ENCODE measurements around the gene EDARADD. TPM values are rescaled to one million over a fixed set of nuclear protein-coding genes. Genes with fewer than 3 reads are reported as not detected.

The EDARADD gene
- total RNA-seq, 1 donor from 2014 or later: 1.4 TPM

- Histone ChIP-seq H2AFZ (replicated peaks) (no peak overlapping the region), H3K4me1 (peaks cover 10% of the 10 kb centered on the region), H3K9ac (no peak overlapping the region), H3K27me3 (peaks cover 3% of the 10 kb centered on the region), H3K27ac (no peak overlapping the region), H3F3A (ENCODE audit: low read depth) (peaks cover 8% of the 10 kb centered on the region), H4K20me1 (ENCODE audit: low read depth) (no peaks in the 10 kb centered on the region), H3K9me3 (ENCODE audit: low read depth) (no peaks in the 10 kb centered on the region), H3K79me2 (ENCODE audit: low read depth) (no peaks in the 10 kb centered on the region), H3K4me2 (no peak overlapping the region), H3K36me3 (no peaks in the 10 kb centered on the region), H3K4me3 (no peak overlapping the region)
- Mint-ChIP-seq H3K9me3 (no peaks in the 10 kb centered on the region), H3K27ac (no peak overlapping the region), H3K4me1 (peaks cover 16% of the 10 kb centered on the region), H3K27me3 (ENCODE audit: insufficient read depth, low read depth) (no peaks in the 10 kb centered on the region), H3K4me3 (no peak overlapping the region), H3K36me3 (no peaks in the 10 kb centered on the region)
- TF ChIP-seq EZH2 (IDR thresholded peaks at IDR 0.05): no peak
- TF ChIP-seq CTCF (IDR thresholded peaks at IDR 0.05): no peak
- no peak for TF ChIP-seq EZH2phosphoT487 (IDR thresholded peaks at IDR 0.05)
- DNase-seq (ENCODE audit: low spot score): no peak
These were observed 10.0 kb downstream of the EDARADD start for GRCh38 chr1:236403905-236404696.

GRCh38 chr1:236407059-236407458 lies 13.0 kb downstream of the EDARADD start:
- H3K9ac ChIP-seq: no peak overlapping the region
- Mint-ChIP-seq H3K4me3 (no peak overlapping the region), H3K36me3 (no peaks in the 10 kb centered on the region), H3K9me3 (no peaks in the 10 kb centered on the region), H3K27me3 (ENCODE audit: insufficient read depth, low read depth) (no peaks in the 10 kb centered on the region), H3K27ac (no peak overlapping the region), H3K4me1 (no peaks in the 10 kb centered on the region)
- no peak overlapping the region for H3K4me2 ChIP-seq
- no peaks in the 10 kb centered on the region for H3K79me2 ChIP-seq (ENCODE audit: low read depth)
- no peaks in the 10 kb centered on the region for H3K36me3 ChIP-seq
- H3K27ac ChIP-seq: no peak overlapping the region
- H3K9me3 ChIP-seq (ENCODE audit: low read depth): no peaks in the 10 kb centered on the region
- H3K4me3 ChIP-seq: no peak overlapping the region
- DNase-seq (ENCODE audit: low spot score): no peak
- no peak overlapping the region for H2AFZ ChIP-seq (replicated peaks)
- H3K27me3 ChIP-seq: no peaks in the 10 kb centered on the region
- TF ChIP-seq CTCF (IDR thresholded peaks at IDR 0.05) (no peak), EZH2phosphoT487 (IDR thresholded peaks at IDR 0.05) (no peak), EZH2 (IDR thresholded peaks at IDR 0.05) (no peak)
- H3K4me1 ChIP-seq: no peaks in the 10 kb centered on the region
- no peaks in the 10 kb centered on the region for H3F3A ChIP-seq (ENCODE audit: low read depth)
- H4K20me1 ChIP-seq (ENCODE audit: low read depth): no peaks in the 10 kb centered on the region

- Histone ChIP-seq H3K9ac (no peak overlapping the region), H3F3A (ENCODE audit: low read depth) (no peaks in the 10 kb centered on the region), H3K36me3 (no peaks in the 10 kb centered on the region), H3K27me3 (no peaks in the 10 kb centered on the region), H3K79me2 (ENCODE audit: low read depth) (no peaks in the 10 kb centered on the region), H4K20me1 (ENCODE audit: low read depth) (no peaks in the 10 kb centered on the region), H3K9me3 (ENCODE audit: low read depth) (no peaks in the 10 kb centered on the region), H3K4me1 (no peaks in the 10 kb centered on the region), H3K27ac (no peak overlapping the region), H2AFZ (replicated peaks) (no peak overlapping the region), H3K4me2 (no peak overlapping the region), H3K4me3 (no peak overlapping the region)
- TF ChIP-seq EZH2phosphoT487 (IDR thresholded peaks at IDR 0.05) (no peak), EZH2 (IDR thresholded peaks at IDR 0.05) (no peak), CTCF (IDR thresholded peaks at IDR 0.05) (no peak)
- peaks cover 4% of the 10 kb centered on the region for H3K27me3 Mint-ChIP-seq (ENCODE audit: insufficient read depth, low read depth)
- H3K9me3 Mint-ChIP-seq: no peaks in the 10 kb centered on the region
- no peaks in the 10 kb centered on the region for H3K4me1 Mint-ChIP-seq
- H3K27ac Mint-ChIP-seq: no peak overlapping the region
- no peak for DNase-seq (ENCODE audit: low spot score)
- H3K36me3 Mint-ChIP-seq: no peaks in the 10 kb centered on the region
- no peak overlapping the region for H3K4me3 Mint-ChIP-seq
These were observed 19.6 kb downstream of the EDARADD start for GRCh38 chr1:236413688-236414087.

Measured in neural progenitor cell (in vitro differentiated cells).